ENCODE data around the gene DCAF15.
"Not testable (repeated sequence)": the region's sequence is repeated elsewhere in the genome, so short reads cannot be mapped to it uniquely, and the experiment has no call there.

Gene DCAF15

DNA sequence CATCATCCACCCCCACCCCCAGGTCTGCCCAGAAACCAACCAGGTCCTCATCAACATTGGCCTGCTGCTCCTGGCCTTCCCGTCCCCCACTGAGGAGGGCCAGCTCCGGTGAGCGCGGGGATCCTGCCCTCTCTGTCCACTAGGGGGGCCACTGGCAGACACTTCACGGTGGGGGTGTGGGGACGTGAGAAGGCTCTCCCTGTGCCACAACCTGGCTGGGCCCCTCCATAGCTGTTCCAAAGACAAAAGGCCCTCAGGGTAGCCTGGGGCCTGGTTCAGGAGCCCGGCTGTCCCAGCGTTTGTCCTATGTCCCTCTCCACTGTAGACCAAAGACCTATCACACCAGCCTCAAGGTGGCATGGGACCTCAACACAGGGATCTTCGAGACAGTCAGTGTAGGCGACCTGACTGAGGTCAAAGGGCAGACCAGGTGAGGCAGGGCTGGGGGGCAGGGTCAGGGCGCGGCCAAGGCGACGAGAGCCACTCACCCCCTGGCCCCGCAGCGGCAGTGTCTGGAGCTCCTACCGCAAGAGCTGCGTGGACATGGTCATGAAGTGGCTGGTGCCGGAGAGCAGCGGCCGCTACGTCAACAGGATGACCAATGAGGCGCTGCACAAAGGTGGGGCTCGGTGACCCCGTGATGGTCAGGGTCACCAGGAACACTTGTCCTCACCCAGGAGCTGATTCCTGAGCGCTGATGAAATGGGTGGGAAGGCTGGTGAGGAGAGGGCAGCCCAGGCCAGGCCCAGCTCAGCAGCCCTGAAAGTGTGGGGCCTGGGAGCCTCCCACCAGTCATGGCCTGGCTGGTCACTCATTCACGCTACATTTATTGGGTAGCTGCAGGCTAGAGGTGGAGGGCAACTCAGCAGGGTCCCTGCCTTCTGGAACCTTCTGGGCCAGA, 7.9 kb downstream of the DCAF15 start:
- peak; percentile 62 for DNase-seq (ENCODE audit: low spot score)

DNA sequence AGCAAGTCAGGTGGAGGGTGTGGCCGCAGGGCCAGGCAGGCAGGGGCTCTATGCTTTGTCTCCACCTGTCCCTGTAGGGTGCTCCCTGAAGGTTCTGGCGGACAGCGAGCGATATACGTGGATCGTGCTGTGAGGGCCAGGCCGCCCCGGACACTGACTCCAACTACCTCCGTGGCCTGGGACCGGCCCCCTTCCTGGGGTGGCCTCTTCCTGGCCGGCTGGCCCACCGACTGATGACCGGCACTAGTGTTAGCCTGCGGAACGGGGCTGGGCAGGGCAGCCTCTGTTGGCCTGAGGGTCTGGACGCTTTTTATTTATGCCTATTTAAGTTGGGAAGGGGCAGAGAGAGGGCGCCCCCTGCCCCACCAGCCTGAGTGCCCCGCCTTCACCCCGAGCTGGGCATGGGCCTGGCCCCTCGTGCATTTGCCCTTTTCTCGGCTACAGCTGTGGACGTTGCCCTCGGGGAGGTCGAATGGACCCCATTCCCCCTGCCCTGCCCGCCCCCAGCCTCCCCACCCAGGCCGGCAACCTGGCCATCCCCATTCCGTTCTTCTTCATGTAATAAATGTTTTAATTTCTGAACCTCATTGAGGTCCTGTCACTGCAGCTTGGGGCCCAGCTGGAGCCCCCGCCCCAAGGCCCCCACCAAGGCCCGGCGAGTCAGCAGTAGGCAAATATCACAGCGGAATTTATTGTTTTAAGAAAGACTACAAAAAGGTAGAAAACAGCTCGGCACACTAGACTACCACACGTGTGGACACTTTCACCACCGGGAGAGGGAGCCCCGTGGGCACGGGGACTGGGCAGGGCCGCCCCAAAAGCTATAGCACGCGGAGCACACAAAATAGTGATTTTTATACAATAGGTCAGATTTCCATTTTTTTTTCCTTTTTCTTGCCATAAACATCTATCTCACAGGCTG, 8.8 kb downstream of the DCAF15 start:
- no peak for DNase-seq (ENCODE audit: low spot score)

DNA sequence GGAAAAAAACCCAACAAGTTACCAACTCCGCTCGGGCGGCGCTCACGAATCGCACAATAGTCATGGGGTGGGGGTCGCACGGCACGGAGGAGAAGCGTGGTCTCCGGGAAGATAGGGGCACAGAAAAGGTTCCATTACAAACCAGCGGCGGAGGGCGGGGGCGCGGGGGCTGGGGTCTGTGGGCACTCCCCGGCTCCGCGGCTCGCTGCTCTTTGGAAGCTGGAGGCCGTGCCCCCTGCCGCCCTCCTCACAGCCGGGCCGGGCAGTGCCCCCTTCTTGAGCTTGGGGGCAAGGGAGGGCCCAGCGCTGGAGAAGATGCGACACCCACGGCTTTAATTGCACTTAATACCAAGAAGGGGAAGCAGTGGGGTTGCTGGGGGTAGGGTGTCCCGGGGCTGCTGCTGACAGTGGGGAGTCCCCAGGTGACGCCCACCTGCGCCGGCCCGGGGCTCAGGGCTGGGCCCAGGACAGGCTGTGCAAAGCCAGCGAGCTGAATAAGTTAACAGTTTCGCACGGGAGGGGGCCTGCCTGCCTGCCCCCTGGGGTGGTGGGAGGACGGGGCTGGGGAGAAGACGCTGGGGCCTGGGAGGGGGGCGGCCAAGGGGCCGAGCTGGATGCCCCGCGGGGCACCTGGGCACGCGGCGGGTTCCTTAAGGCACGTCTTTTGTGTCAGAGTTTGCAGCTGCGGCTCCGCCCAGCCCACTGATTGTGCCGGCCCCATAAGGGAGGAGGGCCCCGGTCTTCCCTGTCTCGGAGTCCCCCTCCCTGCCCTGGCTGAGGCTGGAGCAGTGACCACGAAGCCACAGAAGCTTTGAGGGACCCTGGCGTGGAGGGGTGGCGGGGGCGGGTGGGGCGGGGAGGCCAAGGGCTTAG, 9.8 kb downstream of the DCAF15 start:
- DNase-seq (ENCODE audit: low spot score): peak; percentile 60

DNA sequence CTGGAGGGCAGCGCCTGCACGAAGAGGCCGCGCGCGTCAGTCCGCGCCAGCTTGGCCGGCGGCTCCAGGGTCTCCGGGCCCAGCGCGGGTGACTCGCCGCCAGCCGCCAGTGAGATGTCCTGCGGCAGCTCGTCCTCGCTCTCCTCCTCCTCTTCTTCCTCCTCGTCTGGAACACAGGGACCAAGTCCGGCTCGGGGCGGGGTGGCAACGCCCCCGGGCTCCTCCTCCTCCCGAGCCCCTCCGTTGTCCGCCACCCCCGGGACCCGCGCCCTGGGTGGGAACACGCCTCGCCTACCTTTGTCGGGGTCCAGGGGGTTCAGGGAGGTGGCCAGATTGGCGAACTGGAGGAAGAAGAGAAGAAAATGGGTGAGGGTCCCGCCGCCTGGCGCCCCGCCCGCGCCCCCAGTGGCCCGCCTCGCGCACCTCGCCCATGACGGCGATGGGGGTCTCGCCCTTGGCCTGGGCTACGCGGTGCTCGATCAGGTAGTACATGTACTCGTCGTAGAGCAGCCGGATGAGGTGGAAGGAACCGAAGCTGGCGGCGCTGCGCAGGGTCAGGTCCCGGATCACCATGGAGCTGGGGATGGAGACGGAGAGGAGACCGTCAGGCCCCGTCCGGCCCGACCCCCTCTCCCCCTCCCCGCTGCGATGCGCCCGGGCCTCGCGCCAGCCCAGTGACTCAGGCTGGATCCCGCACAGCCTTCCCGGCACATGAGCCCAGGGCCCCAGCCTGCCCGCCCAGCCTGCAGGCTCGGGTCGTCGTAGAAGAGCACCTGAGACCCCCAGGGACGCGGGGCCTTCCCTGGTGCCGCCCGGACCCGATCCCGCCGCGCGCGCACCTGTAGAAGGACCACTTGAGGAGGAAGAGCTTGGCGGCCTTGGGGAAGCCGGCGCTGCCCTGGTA, 10.6 kb downstream of the DCAF15 start:
- DNase-seq (ENCODE audit: low spot score): peak; percentile 76

DNA sequence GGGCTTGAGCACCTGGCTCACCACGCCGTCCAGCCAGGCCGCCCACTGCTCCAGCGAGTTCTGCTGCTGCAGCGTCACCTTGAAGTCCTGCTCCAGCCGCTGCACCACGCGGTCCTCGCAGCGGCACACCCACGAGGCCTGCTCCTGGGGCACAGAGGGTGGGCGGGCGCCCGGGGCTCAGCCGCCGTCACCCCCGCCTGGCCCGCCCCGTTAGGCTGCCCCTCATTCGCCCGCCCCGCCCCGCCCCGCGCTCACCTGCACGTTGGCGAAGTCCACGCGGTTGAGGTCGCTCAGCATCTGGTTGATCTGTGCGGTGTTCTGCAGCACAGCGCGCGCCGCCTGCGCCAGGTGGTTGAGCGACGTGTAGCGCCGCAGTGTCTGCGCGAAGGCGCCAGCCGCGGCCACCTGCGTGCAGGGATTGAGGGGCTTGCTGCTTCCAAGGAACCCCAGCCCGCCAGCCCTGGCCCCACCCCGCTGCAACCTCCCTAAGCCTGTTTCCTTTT, 11.3 kb downstream of the DCAF15 start:
- no peak for DNase-seq (ENCODE audit: low spot score)

DNA sequence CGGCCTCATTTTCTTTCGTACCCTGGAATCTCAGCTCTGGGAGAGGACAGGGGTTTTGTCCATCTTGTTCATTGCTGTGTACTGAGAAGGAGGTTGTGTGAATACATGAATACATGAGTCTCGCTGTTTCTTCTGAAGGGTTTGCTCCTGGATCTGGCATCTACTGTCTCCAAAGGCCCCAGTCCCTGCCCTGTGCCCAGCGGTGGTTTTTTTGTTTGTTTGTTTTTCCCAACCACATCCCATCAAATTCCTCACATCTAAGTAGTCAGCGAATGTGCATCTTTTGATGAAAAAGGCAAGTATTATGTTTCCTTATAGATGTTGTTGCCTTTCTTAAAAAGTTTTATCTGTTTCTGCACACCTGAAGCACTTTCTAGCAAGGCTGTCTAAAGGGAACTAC, 12.5 kb downstream of the DCAF15 start:
- DNase-seq (ENCODE audit: low spot score): peak; percentile 70

DNA sequence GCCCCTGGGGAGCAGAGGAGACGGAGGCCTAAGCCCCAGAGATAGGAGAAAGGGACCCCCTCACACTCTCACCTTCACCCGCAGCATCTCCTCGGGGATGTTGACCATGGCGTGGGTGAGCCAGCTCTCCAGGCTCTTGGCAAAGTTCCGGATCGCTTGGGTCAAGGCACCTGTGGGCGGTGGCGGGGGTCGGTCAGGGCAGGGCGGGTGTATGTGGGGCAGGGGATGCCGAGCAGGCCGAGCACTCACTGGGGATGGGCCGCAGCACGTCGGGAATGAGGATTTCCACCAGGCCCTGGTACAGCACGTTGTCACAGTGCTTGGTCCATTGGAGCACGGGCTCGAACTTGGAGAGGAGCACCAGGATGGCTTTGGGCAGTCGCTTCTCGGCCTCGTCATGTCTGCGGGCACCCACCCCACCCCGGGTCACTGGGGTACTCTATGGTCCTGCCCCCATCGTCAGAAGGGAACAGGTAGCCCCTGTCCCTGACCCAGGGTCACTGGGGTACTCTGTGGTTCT, 13.1 kb downstream of the DCAF15 start:
- no peak for DNase-seq (ENCODE audit: low spot score)

DNA sequence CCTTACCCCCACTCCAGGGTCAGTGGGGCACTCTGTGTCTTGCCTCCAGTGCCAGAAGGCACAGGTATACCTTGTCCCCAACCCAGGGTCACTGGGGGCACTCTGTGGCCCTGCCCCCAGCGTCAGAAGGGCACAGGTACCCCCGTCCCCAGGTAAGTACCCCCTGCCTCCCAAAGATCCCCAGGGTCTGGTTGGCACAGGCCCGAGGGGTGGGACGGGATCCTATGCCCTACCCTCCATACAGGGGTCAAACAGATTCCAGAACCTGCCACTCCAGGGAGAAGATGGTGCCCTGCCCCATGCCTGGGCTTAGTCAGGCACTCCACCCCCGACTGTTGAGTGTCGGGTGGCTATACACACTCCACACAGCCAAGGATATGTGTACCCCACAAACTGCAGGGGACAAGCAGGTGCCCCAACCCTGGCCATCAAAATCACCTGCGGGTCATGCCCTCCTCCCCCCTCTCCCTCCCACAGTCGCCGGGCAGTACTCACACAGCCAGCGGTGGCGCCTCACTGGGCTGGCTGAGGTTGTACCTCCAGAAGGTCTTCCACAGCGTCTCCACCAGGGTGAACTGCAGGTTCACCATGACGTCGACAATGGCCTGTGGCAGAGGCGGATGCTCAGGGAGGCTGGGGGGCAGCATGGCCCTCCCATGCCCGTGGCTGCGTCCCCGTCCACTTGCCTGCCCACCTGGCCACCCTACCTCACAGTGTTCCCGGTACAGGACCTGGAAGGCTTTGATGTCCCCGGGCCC, 13.8 kb downstream of the DCAF15 start:
- DNase-seq (ENCODE audit: low spot score): no peak

DNA sequence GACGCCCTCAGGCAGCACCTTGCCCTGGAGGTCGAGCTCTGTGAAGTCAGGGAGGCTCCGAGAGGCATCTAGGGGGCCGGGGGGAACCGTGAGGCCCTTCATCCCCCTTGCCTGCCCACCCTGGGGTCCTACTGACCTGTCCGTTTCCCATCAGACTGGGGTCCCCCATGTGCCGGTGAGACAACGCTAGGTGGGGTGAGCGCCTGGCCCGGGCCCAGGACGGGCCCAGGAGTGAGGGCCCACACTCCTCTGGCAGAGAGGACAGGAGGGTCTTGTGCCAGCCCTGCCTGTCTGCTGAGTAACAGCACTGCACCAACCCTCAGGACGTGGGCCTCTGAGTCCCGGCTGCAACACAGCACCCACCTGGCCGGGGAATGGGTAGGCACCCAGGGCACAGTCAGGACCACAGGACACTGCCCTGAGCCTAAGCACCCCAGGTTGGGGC, 14.4 kb downstream of the DCAF15 start:
- no peak for DNase-seq (ENCODE audit: low spot score)

DNA sequence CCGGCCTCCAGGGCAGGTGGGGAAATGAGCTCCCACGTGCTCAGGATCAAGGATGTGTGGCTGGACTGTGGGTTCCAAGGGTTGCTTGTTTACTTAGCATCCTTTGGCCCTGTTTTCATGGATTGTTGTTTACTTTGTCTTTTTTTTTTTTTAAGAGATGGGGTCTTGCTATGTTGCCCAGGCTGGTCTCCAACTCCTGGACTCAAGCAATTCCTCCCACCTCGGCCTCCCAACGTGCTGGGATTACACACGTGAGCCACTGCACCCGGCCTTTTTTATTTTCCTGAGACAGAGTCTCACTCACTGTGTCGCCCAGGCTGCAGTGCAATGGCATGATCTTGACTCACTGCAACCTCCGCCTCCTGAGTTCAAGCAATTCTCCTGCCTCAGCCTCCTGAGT, 14.9 kb downstream of the DCAF15 start:
- DNase-seq (ENCODE audit: low spot score): not testable (repeated sequence)

DNA sequence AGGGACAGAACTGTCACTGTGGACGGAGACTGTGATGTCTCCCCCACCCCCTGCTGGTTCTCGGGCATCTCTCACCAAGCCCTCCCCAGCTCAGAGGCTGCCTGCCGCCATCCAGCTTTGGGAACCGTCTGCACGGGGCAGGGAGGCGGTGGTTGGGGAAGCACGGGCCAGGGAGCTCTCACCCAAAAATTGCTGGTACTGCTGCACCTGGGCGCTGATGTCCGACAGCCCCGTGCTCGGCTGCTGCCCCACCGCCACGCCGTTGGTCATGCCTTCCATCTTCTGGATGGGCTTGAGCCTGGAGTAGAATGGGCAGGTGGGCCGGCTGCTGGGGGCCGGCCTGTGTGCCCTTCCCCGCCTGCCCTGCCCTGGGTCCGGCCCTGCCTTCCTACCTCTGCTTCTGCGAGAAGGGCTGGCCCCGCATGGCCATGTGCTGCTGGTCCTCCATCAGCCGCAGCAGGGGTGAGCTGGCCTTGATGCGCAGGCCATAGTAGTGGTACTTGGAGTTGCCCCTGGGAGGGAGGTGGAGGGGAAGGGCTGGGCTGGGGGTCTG, 16.1 kb downstream of the DCAF15 start:
- no peak for DNase-seq (ENCODE audit: low spot score)

DNA sequence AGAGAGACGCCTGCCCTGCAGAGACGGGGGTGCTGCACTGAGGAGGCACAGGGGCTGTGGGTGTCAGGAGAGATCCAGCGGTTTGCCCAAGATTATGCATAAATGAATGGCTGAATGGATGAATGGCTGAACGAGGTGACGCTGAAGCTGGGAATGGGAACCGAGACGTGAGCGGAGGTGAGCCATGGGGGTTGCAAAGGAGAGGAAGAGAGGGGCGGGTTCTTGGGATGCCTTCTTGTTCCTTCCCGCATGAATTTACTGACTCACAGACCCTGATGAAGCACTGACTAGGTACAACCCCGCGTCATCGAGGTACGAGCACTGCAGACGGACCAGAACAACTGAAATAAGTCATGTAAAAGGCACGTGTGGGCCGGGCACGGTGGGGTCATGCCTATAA, 16.7 kb downstream of the DCAF15 start:
- no peak for DNase-seq (ENCODE audit: low spot score)

DNA sequence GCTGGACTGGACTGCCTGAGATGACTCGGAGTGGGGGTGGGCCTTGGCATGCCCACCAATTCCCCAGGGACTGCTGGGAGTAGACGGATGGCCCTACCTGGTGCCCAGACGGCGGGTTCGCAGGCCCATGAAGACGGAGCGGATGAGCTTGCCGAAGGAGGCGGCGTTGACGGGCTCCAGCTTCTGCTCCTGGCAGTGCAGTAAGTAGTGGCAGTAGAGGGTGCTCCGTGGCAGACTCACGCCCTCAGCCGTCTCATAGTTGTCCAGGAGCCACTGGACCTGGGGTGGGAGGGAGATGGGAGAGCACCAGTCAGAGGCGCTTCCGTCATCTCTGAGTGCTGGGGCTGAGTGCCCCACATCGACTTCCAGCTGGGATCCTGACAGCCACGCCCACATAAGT, 17.6 kb downstream of the DCAF15 start:
- no peak for DNase-seq (ENCODE audit: low spot score)

DNA sequence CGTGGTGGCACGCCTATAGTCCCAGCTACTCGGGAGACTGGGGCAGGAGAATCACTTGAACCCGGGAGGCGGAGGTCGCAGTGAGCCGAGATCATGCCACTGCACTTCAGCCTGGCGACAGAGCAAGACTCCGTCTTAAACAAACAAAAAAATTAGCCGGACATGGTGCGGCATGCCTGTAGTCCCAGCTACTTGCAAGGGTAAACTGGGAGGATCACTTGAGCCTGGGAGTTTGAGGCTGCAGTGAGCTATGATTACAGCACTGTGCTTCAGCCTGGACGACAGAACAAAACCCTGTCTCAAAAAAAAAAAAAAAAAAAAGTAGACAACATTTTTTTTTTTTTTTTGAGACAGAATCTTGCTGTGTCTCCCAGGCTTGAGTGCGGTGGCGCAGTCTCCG, 19.6 kb downstream of the DCAF15 start:
- DNase-seq (ENCODE audit: low spot score): not testable (repeated sequence)

DNA sequence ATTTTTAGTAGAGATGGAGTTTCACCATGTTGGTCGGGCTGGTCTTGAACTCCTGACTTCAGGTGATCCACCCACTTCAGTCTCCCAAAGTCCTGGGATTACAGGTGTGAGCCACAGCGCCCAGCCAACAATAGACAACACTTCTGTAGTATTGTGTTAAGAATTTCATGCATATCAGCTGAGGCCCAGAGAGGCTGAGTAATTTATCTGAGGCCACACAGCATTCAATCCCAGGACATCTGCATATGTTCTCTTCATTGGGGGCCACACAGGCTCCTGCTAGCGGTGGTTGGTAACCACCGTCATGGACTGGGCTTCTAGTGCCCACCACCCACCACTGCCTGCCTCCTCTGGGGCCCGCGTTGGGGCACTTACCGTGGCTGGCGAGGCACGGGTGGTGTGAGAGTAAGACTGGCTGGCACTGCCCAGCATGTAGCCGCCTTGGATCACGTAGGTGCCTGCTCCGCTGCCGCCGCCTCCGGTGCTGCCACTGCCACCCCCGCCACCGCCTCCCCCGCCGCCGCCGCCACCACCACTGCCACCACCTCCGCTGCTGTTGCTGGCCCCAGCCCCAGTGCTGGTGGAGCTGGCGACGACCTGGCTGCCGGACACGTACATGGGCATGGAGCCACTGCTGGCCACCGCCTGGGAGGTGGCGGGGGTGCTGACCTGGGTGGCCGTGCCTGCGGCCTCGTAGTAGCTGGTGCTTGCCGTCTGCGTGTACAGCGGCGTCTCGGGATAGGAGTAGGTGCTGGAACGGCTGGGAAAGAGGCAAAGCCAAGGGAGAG, 20.3 kb downstream of the DCAF15 start:
- DNase-seq (ENCODE audit: low spot score): no peak

DNA sequence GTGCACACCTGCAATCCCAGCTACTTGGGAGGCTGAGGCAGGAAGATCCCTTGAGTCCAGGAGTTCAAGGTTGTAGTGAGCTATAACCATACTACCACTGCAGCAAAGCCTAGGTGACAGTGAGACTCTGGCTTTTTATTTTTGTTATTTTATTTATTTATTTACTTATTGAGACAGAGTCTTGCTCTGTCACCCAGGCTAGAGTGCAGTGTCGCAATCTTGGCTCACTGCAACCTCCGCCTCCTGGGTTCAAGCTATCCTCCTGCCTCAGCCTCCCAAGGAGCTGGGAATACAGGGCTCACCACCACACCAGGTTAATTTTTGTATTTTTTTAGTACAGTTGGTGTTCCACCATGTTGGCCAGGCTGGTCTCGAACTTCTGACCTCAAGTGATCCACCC, 21.2 kb downstream of the DCAF15 start:
- DNase-seq (ENCODE audit: low spot score): not testable (repeated sequence)

DNA sequence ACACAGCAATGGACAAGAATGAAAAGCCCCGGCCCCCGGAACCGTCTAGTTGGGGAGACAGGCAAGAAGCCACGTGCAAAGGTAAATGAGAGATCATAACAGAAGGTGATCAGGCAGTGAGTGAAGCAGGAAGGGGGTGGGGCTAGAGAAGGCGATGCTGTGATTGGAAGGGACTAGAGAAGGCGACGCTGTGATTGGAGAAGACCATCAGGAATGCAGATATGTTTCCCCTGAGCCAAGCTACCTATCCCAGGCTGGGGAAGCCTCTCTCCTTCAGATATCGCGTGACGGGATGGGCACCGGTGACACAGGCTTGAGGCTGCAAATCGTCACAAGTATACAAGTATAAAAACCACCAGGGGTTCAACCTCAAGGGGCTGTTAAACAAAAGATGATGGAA, 21.8 kb downstream of the DCAF15 start:
- no peak for DNase-seq (ENCODE audit: low spot score)

DNA sequence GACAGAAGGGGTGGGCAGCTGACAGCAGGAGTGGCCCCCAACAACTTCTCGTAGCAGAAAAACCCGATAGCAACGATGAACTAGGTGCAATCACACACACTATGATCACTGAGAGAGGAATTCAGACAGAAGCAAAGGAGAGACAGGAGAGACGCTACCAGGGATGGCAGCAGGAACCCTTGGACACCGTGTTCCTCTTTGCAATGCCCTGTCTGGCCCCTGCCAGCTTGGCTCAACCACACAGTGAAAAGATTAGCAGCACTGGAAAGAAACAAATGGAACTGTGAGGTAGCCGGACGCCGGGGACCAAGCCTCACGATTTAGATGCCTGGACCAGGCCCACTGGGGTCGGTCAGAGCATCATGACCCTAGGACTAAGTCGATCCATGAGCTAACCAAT, 23.6 kb downstream of the DCAF15 start:
- DNase-seq (ENCODE audit: low spot score): no peak

DNA sequence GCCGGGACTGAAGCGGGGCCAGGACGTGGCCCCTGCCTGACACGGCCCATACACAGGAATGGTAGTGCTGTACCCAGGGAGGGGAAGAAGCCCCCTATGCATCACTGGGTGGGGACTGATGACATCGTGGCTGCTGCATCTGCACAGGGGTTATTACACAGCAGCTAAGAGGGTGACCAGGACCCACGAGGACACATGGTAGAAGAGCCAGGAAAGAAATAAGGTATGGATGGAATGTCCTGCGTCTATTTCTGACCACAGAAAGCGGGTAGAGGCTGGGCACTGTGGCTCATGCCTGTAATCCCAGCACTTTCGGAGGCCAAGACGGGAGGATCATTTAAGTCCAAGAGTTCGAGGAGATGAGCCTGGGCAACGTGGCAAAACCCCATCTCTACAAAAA, 24.1 kb downstream of the DCAF15 start:
- DNase-seq (ENCODE audit: low spot score): no peak
